22Rv1 (cell line): ENCODE results near the gene BRD4.

Experiments
- ZFX ChIP-seq: fragments of 450-650 bp; IDR thresholded peaks from 2 replicates; pipeline ENCODE4 v1.6.1; 2017; ENCODE audit warnings: antibody characterized with exemption, borderline replicate concordance
- TF ChIP-seq, protein P1 (sequence below): fragments of 450-650 bp; IDR thresholded peaks from 2 replicates; pipeline ENCODE4 v1.5.1; 2017; ENCODE audit warnings: mild to moderate bottlenecking

DNA sequence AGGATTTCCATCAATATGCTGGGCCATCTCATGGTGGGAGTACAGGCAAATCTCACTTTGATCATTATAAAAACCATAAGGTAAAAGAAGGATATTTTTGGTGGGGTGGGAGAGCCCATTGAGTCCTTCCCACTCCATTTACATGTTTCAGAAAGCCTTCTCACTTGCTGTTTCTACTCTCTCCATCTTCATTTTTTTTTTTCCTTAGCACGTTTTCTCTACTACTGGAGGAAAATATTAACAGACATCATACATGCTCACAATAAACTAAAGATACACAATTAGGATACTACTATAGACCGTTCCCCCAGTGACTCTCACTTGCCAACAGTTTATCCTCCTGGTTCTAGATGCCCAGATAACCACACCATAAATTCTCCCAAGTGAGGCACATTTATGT is 49.1 kb upstream of the BRD4 start:
- TF ChIP-seq, protein P1, sequence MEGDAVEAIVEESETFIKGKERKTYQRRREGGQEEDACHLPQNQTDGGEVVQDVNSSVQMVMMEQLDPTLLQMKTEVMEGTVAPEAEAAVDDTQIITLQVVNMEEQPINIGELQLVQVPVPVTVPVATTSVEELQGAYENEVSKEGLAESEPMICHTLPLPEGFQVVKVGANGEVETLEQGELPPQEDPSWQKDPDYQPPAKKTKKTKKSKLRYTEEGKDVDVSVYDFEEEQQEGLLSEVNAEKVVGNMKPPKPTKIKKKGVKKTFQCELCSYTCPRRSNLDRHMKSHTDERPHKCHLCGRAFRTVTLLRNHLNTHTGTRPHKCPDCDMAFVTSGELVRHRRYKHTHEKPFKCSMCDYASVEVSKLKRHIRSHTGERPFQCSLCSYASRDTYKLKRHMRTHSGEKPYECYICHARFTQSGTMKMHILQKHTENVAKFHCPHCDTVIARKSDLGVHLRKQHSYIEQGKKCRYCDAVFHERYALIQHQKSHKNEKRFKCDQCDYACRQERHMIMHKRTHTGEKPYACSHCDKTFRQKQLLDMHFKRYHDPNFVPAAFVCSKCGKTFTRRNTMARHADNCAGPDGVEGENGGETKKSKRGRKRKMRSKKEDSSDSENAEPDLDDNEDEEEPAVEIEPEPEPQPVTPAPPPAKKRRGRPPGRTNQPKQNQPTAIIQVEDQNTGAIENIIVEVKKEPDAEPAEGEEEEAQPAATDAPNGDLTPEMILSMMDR, result no peak
- no peak for TF ChIP-seq ZFX
